NCI-H345 (cell line): ENCODE measurements around the gene TBC1D1.
A peak's percentile ranks its signal among the peaks of the same experiment; 100 is the strongest.
"Not testable (repeated sequence)": the region's sequence is repeated elsewhere in the genome, so short reads cannot be mapped to it uniquely, and the experiment has no call there.

Experiments
- DNase-seq: peaks from one replicate; lab custom pipeline; 2025; lab: John Stamatoyannopoulos, UW

The TBC1D1 gene

GRCh38 chr4:38013461-38014366, 122.8 kb downstream of the TBC1D1 start:
- peak; percentile 58 for DNase-seq

- DNase-seq, result no peak
Observed at GRCh38 chr4:38014421-38014852, 123.6 kb downstream of the TBC1D1 start.

GRCh38 chr4:38015886-38016515, 125.1 kb downstream of the TBC1D1 start:
- DNase-seq, result no peak

- DNase-seq, result no peak
Observed at GRCh38 chr4:38016698-38017097, 125.8 kb downstream of the TBC1D1 start.

GRCh38 chr4:38017609-38018008, 126.7 kb downstream of the TBC1D1 start:
- no peak for DNase-seq

- no peak for DNase-seq
Observed at GRCh38 chr4:38020386-38020785, 129.5 kb downstream of the TBC1D1 start.

- not testable (repeated sequence) for DNase-seq
Observed at GRCh38 chr4:38020961-38021360, 130.1 kb downstream of the TBC1D1 start.

- no peak for DNase-seq
Observed at GRCh38 chr4:38021751-38022150, 130.9 kb downstream of the TBC1D1 start.

GRCh38 chr4:38023347-38024205, 132.7 kb downstream of the TBC1D1 start:
- no peak for DNase-seq

GRCh38 chr4:38024206-38024509, 133.3 kb downstream of the TBC1D1 start:
- no peak for DNase-seq

- DNase-seq, result no peak
Observed at GRCh38 chr4:38025665-38026064, 134.8 kb downstream of the TBC1D1 start.

- no peak for DNase-seq
Observed at GRCh38 chr4:38026158-38026740, 135.4 kb downstream of the TBC1D1 start.

- no peak for DNase-seq
Observed at GRCh38 chr4:38030023-38030422, 139.1 kb downstream of the TBC1D1 start.

GRCh38 chr4:38034986-38035882, 144.3 kb downstream of the TBC1D1 start:
- DNase-seq, result peak; percentile 31

- no peak for DNase-seq
Observed at GRCh38 chr4:38036548-38036947, 145.7 kb downstream of the TBC1D1 start.

- DNase-seq, result no peak
Observed at GRCh38 chr4:38037612-38038011, 146.7 kb downstream of the TBC1D1 start.

- no peak for DNase-seq
Observed at GRCh38 chr4:38040619-38041018, 149.7 kb downstream of the TBC1D1 start.

GRCh38 chr4:38044060-38044459, 153.2 kb downstream of the TBC1D1 start:
- DNase-seq, result no peak

GRCh38 chr4:38045289-38045988, 154.6 kb downstream of the TBC1D1 start:
- no peak for DNase-seq

GRCh38 chr4:38046727-38047489, 156.0 kb downstream of the TBC1D1 start:
- no peak for DNase-seq
